Activated T-cell treated with anti-CD3 and anti-CD28 coated beads, Interleukin-2, amount 50 U/mL, for 1 hour (primary cell): Measurements from ENCODE around the gene GUCY2D.
A peak's percentile ranks its signal among the peaks of the same experiment; 100 is the strongest.
"Not testable (repeated sequence)": the region's sequence is repeated elsewhere in the genome, so short reads cannot be mapped to it uniquely, and the experiment has no call there.

ENCODE experiments used
- DNase-seq: peaks from one replicate; pipeline ENCODE4 v3.0.0-alpha.2; 2020

Gene GUCY2D

GRCh38 chr17:8019166-8019565, 16.8 kb downstream of the GUCY2D start:
- no peak for DNase-seq

GRCh38 chr17:8019665-8020650, 17.5 kb downstream of the GUCY2D start:
- no peak for DNase-seq

GRCh38 chr17:8020776-8021564, 18.6 kb downstream of the GUCY2D start:
- no peak for DNase-seq

GRCh38 chr17:8021565-8022359, 19.3 kb downstream of the GUCY2D start:
- no peak for DNase-seq

GRCh38 chr17:8022360-8023003, 20.1 kb downstream of the GUCY2D start:
- no peak for DNase-seq

- DNase-seq, result not testable (repeated sequence)
These were observed 21.7 kb downstream of the GUCY2D start for GRCh38 chr17:8024161-8024560.

- DNase-seq, result no peak
These were observed 22.9 kb downstream of the GUCY2D start for GRCh38 chr17:8025176-8025911.

GRCh38 chr17:8029121-8029520, 26.7 kb downstream of the GUCY2D start:
- DNase-seq, result no peak

- DNase-seq, result no peak
These were observed 28.8 kb downstream of the GUCY2D start for GRCh38 chr17:8031261-8031661.

GRCh38 chr17:8031950-8032349, 29.5 kb downstream of the GUCY2D start:
- no peak for DNase-seq

GRCh38 chr17:8032442-8032841, 30.0 kb downstream of the GUCY2D start:
- no peak for DNase-seq

GRCh38 chr17:8038954-8039610, 36.7 kb downstream of the GUCY2D start, which contains the start of gene ALOX15B:
Gene ALOX15B (plus strand): TSS chr17:8039059. CDS start chr17:8039156, 97 bp downstream.
- no peak for DNase-seq

- no peak for DNase-seq
These were observed 37.3 kb downstream of the GUCY2D start for GRCh38 chr17:8039611-8040168.

- DNase-seq, result peak; percentile 35
These were observed 39.0 kb downstream of the GUCY2D start for GRCh38 chr17:8041249-8041928.

- no peak for DNase-seq
These were observed 39.6 kb downstream of the GUCY2D start for GRCh38 chr17:8041979-8042378.

- no peak for DNase-seq
These were observed 42.7 kb downstream of the GUCY2D start for GRCh38 chr17:8044819-8045810.

- no peak for DNase-seq
These were observed 44.0 kb downstream of the GUCY2D start for GRCh38 chr17:8046306-8046928.
